ENCODE measurements around the gene ESYT3.

GRCh38 chr3:138491971-138492370, 57.6 kb downstream of the ESYT3 start:
- TF ChIP-seq CTCF (conservative IDR thresholded peaks at IDR 0.05; ENCODE audit: low read depth, low read length) (no peak), EZH2 (IDR thresholded peaks at IDR 0.05; ENCODE audit: borderline replicate concordance, low read depth, low read length, poor library complexity, severe bottlenecking) (no peak)

Data from A673 (cell line).